ENCODE measurements around the gene PDZD4.

PDZD4 gene

DNA sequence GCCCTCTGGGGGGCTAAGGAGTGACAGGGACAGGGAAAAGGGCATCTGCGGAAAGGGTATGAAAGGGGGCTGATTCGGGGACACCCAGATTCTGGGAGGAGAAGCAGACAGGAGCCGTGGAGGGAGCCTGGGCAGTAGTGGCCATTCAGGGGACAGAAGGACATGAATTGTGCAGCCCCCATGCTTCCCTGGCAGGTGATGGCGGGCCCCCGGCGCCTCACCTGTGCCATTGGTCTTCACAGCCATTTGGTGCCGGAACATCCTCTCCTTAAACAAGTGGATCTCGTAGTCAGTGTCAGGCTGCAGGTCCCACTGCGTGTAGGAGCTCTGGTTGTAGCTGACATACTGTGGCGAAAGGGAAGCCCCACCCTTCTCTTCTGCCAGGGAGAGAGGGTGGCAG lies 33.8 kb upstream of the PDZD4 start:
- H3K4me3 ChIP-seq (ENCODE audit: insufficient read depth in 1 of 2, low read depth in 1 of 2, low read length in 2 of 2) = no peak overlapping the region
- DNase-seq = no peak
- H3K36me3 ChIP-seq (ENCODE audit: control insufficient read depth in 1 of 2, insufficient read depth in 2 of 2, low read depth in 1 of 2, low read length in 2 of 2) = peaks cover 0 to 75% of the 10 kb centered on the region in 2 experiments
- no peak overlapping the region for H3K23ac ChIP-seq (ENCODE audit: low read length in 2 of 2)
- no peak overlapping the region for H2BK5ac ChIP-seq (ENCODE audit: low read depth, low read length, poor library complexity, severe bottlenecking)
- no peaks in the 10 kb centered on the region for H3K9me3 ChIP-seq (ENCODE audit: control insufficient read depth, low read length)
- no peaks in the 10 kb centered on the region for H3K4me1 ChIP-seq (ENCODE audit: control insufficient read depth, insufficient read depth, low read depth, low read length)
- H2BK15ac ChIP-seq (ENCODE audit: low read depth, poor library complexity, severe bottlenecking) = no peak overlapping the region
- no peak overlapping the region for H2BK120ac ChIP-seq (ENCODE audit: low read depth, low read length)
- no peak overlapping the region for H2BK12ac ChIP-seq (ENCODE audit: low read length in 2 of 2)
- H2AK5ac ChIP-seq (ENCODE audit: low read length, severe bottlenecking) = no peak overlapping the region
- H3K79me1 ChIP-seq (replicated peaks; ENCODE audit: low read length, poor library complexity, severe bottlenecking) = no peaks in the 10 kb centered on the region
- H3K4me2 ChIP-seq (ENCODE audit: low read length, poor library complexity, severe bottlenecking) = no peak overlapping the region
- no peak overlapping the region for H3K18ac ChIP-seq (ENCODE audit: low read depth in 1 of 2, low read length in 2 of 2)
- no peak overlapping the region for H4K8ac ChIP-seq (ENCODE audit: low read length)
- no peak overlapping the region for H3K14ac ChIP-seq (ENCODE audit: low read length in 2 of 2)
- no peak overlapping the region for H4K91ac ChIP-seq (ENCODE audit: low read length)
- H3K27ac ChIP-seq (ENCODE audit: low read length, poor library complexity, severe bottlenecking) = no peak overlapping the region
- peaks cover 0 to 83% of the 10 kb centered on the region in 2 experiments for H3K27me3 ChIP-seq (ENCODE audit: control insufficient read depth in 1 of 2, insufficient read depth in 1 of 2, low read length in 2 of 2)
- 92% methylated on average over 8 of the region's 10 CpGs for WGBS
- H3K9ac ChIP-seq (ENCODE audit: low read length) = no peak overlapping the region
- H2AFZ ChIP-seq (ENCODE audit: low read depth, low read length) = no peak overlapping the region
- no peak overlapping the region for H3K4ac ChIP-seq (ENCODE audit: low read depth in 1 of 2, low read length in 2 of 2)

DNA sequence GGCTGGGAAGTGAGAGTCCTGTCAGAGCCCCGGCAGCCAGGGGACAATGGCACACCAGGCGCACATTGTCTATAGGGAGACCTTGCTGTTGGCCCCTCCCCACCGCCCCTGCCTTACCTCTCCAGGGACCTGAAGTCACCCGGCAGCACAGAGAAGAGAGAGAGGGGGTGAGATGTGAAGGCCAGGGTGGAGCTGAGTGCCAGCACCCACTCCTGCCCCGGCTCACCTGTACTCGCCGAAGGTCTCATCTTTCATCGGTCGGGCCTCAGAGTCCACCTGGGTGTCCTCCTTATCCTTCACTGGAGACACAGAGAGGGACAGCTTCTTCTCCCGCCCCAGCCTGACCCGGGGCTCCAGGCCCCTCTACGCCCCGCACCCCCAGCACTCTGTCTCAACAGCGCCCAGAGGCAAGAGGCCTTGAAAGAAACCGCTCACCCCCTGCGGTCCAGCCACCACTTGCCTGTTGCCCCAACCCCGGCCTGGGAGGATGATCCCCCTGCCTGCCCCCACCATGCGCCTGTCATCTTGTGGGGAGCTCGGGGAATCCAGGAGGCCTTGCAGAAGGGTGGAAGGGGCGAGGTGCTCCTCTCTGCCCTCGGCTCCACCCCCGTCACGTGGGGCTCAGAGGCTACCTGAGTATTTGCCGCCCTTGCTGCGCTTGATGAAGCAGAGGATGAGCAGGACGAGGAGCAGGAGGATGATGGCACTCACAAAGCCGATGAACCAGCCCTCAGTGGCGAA lies 33.1 kb upstream of the PDZD4 start:
- Histone ChIP-seq H3K9me3 (ENCODE audit: control insufficient read depth, low read length) (no peaks in the 10 kb centered on the region), H2BK120ac (ENCODE audit: low read depth, low read length) (no peak overlapping the region), H4K8ac (ENCODE audit: low read length) (no peak overlapping the region), H3K23ac (ENCODE audit: low read length in 2 of 2) (no peak overlapping the region), H3K79me1 (replicated peaks; ENCODE audit: low read length, poor library complexity, severe bottlenecking) (no peaks in the 10 kb centered on the region), H2BK12ac (ENCODE audit: low read length in 2 of 2) (no peak overlapping the region), H3K27me3 (ENCODE audit: control insufficient read depth in 1 of 2, insufficient read depth in 1 of 2, low read length in 2 of 2) (peaks cover 0 to 83% of the 10 kb centered on the region in 2 experiments), H3K9ac (ENCODE audit: low read length) (no peak overlapping the region), H2AFZ (ENCODE audit: low read depth, low read length) (no peak overlapping the region), H3K4me2 (ENCODE audit: low read length, poor library complexity, severe bottlenecking) (no peak overlapping the region), H3K4me1 (ENCODE audit: control insufficient read depth, insufficient read depth, low read depth, low read length) (no peaks in the 10 kb centered on the region), H3K4me3 (ENCODE audit: insufficient read depth in 1 of 2, low read depth in 1 of 2, low read length in 2 of 2) (no peak overlapping the region), H2BK5ac (ENCODE audit: low read depth, low read length, poor library complexity, severe bottlenecking) (no peak overlapping the region), H3K18ac (ENCODE audit: low read depth in 1 of 2, low read length in 2 of 2) (no peak overlapping the region), H3K27ac (ENCODE audit: low read length, poor library complexity, severe bottlenecking) (no peak overlapping the region), H3K36me3 (ENCODE audit: control insufficient read depth in 1 of 2, insufficient read depth in 2 of 2, low read depth in 1 of 2, low read length in 2 of 2) (peaks cover 0 to 68% of the 10 kb centered on the region in 2 experiments), H4K91ac (ENCODE audit: low read length) (no peak overlapping the region), H2BK15ac (ENCODE audit: low read depth, poor library complexity, severe bottlenecking) (no peak overlapping the region), H2AK5ac (ENCODE audit: low read length, severe bottlenecking) (no peak overlapping the region), H3K14ac (ENCODE audit: low read length in 2 of 2) (no peak overlapping the region), H3K4ac (ENCODE audit: low read depth in 1 of 2, low read length in 2 of 2) (no peak overlapping the region)
- no peak for DNase-seq
- 93% methylated on average over 22 of the region's 28 CpGs for WGBS

DNA sequence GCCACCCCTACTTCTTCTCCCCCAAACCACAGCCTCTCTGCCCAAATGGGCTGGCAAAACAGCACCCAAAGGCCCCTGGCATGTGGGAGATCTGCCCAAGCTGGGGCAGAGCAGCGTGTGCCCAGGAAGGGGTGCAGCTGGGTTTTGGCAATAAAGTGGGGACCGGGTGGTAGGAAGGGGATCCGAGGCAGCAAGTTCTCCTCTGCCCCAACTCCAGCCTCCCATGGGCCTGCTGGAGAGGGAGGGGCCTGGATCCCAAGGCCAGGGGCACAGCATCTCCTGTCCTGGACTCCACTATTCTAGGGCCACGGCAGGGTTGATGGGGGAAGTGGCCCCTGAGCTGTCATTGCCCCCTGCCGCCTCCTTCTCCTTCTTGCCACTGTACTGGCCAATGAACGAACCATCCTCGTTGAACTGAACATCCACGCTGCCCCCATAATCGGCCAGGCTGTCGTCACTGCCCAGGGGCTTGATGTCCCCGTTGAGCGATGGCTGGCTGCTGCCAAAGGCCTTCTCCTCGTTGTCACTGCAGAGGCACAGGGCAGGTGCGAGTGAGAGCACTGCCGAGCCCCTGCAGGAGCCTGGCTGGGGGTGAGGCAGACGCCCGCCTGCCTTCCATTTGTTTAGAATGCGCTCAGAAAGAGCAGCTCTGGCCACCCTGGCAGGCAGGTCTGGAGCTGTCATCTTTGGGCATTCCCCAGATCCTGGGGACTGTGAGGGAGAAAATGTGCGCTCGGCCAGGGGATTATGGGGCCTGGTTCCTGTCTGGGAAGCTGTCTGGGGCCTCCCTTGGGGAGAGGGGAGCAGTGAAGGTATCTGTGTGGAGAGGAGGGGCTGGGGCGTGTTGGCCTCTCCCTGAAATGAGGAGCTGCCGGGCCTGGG lies 32.3 kb upstream of the PDZD4 start:
- Histone ChIP-seq H3K14ac (ENCODE audit: low read length in 2 of 2) (no peak overlapping the region), H3K36me3 (ENCODE audit: control insufficient read depth in 1 of 2, insufficient read depth in 2 of 2, low read depth in 1 of 2, low read length in 2 of 2) (peaks cover 0 to 60% of the 10 kb centered on the region in 2 experiments), H3K27ac (ENCODE audit: low read length, poor library complexity, severe bottlenecking) (no peak overlapping the region), H2BK12ac (ENCODE audit: low read length in 2 of 2) (no peak overlapping the region), H3K23ac (ENCODE audit: low read length in 2 of 2) (no peak overlapping the region), H2AFZ (ENCODE audit: low read depth, low read length) (no peak overlapping the region), H2BK5ac (ENCODE audit: low read depth, low read length, poor library complexity, severe bottlenecking) (no peak overlapping the region), H2AK5ac (ENCODE audit: low read length, severe bottlenecking) (no peak overlapping the region), H3K27me3 (ENCODE audit: control insufficient read depth in 1 of 2, insufficient read depth in 1 of 2, low read length in 2 of 2) (peaks cover 0 to 83% of the 10 kb centered on the region in 2 experiments), H3K9me3 (ENCODE audit: control insufficient read depth, low read length) (peaks cover 4% of the 10 kb centered on the region), H4K91ac (ENCODE audit: low read length) (no peak overlapping the region), H3K79me1 (replicated peaks; ENCODE audit: low read length, poor library complexity, severe bottlenecking) (no peaks in the 10 kb centered on the region), H4K8ac (ENCODE audit: low read length) (no peak overlapping the region), H3K4me3 (ENCODE audit: insufficient read depth in 1 of 2, low read depth in 1 of 2, low read length in 2 of 2) (no peak overlapping the region), H2BK15ac (ENCODE audit: low read depth, poor library complexity, severe bottlenecking) (no peak overlapping the region), H3K4me2 (ENCODE audit: low read length, poor library complexity, severe bottlenecking) (no peak overlapping the region), H3K9ac (ENCODE audit: low read length) (no peak overlapping the region), H2BK120ac (ENCODE audit: low read depth, low read length) (no peak overlapping the region), H3K18ac (ENCODE audit: low read depth in 1 of 2, low read length in 2 of 2) (no peak overlapping the region), H3K4me1 (ENCODE audit: control insufficient read depth, insufficient read depth, low read depth, low read length) (no peaks in the 10 kb centered on the region), H3K4ac (ENCODE audit: low read depth in 1 of 2, low read length in 2 of 2) (no peak overlapping the region)
- DNase-seq = no peak
- 70% methylated on average over 19 of the region's 22 CpGs for WGBS

DNA sequence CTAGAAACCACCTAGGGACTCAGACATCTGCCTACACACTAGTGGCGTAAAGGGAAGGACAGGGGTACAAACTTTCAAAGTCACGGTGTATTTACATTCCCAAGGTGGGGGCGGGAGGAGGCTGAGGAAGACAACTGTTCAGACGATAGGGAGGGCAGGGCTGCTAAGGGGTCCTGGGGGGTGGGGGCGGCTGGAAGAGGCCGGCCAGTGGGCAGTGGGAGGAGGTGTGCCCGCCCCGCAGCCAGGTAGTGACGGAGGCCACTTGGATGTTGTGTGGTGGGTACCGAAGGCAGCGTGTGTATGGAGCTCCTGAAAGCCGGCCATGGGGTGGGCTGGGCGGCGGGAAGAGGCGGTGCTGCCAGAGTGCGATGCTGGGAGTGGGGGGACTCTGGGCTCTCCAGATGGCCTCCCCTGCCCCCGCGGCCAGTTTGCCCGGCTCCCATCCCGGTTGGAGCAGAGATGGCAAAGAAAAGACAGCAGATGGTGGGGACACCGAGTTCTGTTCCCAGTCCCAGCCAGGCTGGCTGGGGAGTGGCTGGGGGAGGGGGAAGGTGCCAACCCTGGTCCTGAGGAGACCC lies 31.5 kb upstream of the PDZD4 start:
- no peaks in the 10 kb centered on the region for H3K4me1 ChIP-seq (ENCODE audit: control insufficient read depth, insufficient read depth, low read depth, low read length)
- 87% methylated on average over 15 of the region's 21 CpGs for WGBS
- H3K79me1 ChIP-seq (replicated peaks; ENCODE audit: low read length, poor library complexity, severe bottlenecking) = no peaks in the 10 kb centered on the region
- peaks cover 0 to 52% of the 10 kb centered on the region in 2 experiments for H3K36me3 ChIP-seq (ENCODE audit: control insufficient read depth in 1 of 2, insufficient read depth in 2 of 2, low read depth in 1 of 2, low read length in 2 of 2)
- H2BK12ac ChIP-seq (ENCODE audit: low read length in 2 of 2) = no peak overlapping the region
- no peak overlapping the region for H2BK5ac ChIP-seq (ENCODE audit: low read depth, low read length, poor library complexity, severe bottlenecking)
- no peak overlapping the region for H3K14ac ChIP-seq (ENCODE audit: low read length in 2 of 2)
- no peak overlapping the region for H3K27ac ChIP-seq (ENCODE audit: low read length, poor library complexity, severe bottlenecking)
- H3K9ac ChIP-seq (ENCODE audit: low read length) = no peak overlapping the region
- no peak overlapping the region for H3K4me2 ChIP-seq (ENCODE audit: low read length, poor library complexity, severe bottlenecking)
- DNase-seq = no peak
- no peak overlapping the region for H3K23ac ChIP-seq (ENCODE audit: low read length in 2 of 2)
- no peak overlapping the region for H2BK15ac ChIP-seq (ENCODE audit: low read depth, poor library complexity, severe bottlenecking)
- no peak overlapping the region for H2BK120ac ChIP-seq (ENCODE audit: low read depth, low read length)
- H2AK5ac ChIP-seq (ENCODE audit: low read length, severe bottlenecking) = no peak overlapping the region
- H3K4ac ChIP-seq (ENCODE audit: low read depth in 1 of 2, low read length in 2 of 2) = no peak overlapping the region
- H3K9me3 ChIP-seq (ENCODE audit: control insufficient read depth, low read length) = peaks cover 7% of the 10 kb centered on the region
- H4K91ac ChIP-seq (ENCODE audit: low read length) = no peak overlapping the region
- H3K4me3 ChIP-seq (ENCODE audit: insufficient read depth in 1 of 2, low read depth in 1 of 2, low read length in 2 of 2) = no peak overlapping the region
- H2AFZ ChIP-seq (ENCODE audit: low read depth, low read length) = no peak overlapping the region
- H3K27me3 ChIP-seq (ENCODE audit: control insufficient read depth in 1 of 2, insufficient read depth in 1 of 2, low read length in 2 of 2) = peaks cover 0 to 80% of the 10 kb centered on the region in 2 experiments
- H3K18ac ChIP-seq (ENCODE audit: low read depth in 1 of 2, low read length in 2 of 2) = no peak overlapping the region
- H4K8ac ChIP-seq (ENCODE audit: low read length) = no peak overlapping the region
